ENCODE results near the gene HSPB9.
"Not testable (repeated sequence)": the region's sequence is repeated elsewhere in the genome, so short reads cannot be mapped to it uniquely, and the experiment has no call there.

Gene HSPB9

DNA sequence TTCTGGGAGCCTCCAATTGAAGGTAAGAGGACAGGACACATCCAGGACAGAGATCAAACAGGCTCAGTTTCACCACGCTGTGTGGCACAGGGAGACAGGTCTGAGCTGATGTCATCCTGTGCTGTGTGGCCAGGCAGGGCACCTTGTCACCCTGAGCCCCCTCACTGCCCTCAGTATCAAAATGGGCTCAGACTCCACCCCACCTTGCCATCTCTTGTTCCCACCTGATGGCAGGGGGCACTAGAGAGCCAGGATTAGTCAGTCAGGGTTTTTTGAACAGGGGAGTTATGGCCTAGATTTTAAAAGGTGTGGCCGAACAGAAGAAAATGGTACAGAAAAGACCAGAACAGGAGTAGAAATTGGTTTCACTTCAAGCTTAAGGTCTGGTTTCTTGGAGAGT is 4.1 kb upstream of the HSPB9 start:
- H3K4me3 ChIP-seq (ENCODE audit: low read depth, low read length) = no peak overlapping the region

DNA sequence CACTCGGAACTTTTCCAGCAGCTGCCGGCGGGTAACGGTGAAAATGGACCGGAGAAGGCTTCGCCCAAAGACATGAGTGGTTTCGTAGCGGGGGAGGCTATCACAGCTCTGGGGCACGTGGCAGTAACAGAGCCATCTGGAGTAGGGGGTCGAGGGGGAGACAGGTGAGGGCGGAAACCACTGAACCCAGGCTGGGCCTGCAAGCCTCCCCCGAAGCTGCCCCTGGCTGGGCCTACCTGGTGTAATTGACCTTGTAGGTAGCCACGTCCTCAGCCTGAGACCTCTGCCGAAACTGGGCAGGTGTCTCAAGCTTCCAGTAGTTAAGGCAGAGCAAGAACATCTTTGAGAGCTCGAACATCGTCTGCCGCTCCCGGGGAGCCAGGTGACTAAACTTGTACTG is 3.3 kb upstream of the HSPB9 start:
- H3K4me3 ChIP-seq (ENCODE audit: low read depth, low read length) = no peak overlapping the region

DNA sequence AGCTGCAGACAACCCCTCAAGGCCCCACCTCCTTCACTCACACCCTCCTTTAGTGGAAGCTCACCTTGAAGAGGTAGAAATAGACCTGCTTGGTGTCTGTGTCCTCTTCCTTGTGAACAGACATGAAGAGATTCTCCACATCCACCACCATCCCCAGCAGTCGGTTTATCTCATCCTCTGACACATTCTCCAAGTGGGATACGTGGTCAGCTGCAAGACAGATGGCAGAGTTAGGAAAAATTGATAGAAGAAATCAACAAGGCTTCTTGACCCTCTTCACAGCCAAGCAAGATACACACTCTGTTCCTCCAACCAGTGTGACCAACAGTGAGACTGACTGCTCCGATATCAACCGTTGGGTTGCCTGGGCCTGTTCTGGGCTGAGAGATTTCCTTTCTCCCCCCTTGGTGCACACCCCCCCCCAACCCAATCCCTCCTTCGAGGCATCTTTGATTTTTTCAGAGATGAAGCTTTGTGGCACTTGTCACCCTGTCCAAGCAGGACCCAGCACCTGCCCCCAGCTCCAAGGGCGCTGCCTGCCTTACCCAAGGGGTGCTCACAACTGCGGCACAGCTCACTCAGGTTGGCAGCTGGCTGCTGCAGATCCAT is 2.3 kb upstream of the HSPB9 start:
- peak overlapping the region; percentile 35 for H3K4me3 ChIP-seq (ENCODE audit: low read depth, low read length)

DNA sequence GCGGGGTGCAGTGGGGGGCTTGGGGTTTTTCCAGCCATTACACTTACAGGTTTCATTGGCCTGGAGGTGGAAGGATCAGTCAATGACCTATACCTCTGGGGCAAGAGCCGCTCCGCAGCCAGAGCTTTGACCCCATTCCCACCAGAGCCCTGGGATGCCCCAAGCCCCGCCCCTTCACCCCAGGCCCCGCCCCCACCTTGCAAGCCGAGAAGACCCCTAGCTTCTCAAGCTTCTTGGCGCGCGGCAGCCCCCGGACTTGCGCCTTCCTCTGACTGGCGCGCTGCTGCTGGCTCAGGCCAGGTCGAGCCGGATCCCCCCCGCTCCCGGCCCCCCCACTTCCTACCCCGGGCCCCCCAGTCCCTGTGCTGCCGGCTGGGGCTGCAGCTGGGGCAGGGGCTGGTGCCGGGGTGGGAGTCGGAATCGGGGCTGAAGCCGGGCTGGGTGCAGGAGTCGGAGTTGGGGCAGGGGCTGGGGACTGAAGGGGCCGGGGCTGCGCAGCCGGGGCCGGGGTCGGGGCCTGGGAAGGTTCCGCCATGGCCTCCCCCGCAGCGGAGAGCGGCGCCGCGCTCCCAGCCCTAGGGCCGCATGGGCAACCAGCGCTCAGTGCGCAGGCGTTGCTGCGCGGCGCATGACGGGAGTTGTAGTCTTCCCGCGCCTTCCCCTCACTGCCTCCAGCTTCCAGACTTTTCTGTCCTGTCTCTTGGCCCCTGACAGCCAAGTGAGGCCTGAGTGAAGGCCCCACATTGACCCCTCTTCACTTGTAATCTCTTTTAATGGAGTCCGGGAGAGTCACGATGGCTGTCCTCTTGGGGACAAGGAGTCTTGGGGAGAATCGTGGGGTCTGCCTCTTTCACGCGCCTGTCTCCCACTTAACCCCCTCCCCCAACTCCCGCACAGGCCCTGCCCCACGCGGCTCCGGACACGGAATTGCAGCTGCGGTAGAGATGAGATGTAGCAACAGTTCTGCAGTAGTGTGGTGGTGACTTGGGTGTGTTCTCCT is 1.5 kb upstream of the HSPB9 start, which contains the start of gene KAT2A:
Gene KAT2A, minus strand, starts transcription at position 598 of the 1,000 bp plus-strand sequence. Its CDS starts 63 bp downstream, at position 535.
- H3K4me3 ChIP-seq (ENCODE audit: low read depth, low read length) = peak within 1 kb of the TSS; percentile 43

DNA sequence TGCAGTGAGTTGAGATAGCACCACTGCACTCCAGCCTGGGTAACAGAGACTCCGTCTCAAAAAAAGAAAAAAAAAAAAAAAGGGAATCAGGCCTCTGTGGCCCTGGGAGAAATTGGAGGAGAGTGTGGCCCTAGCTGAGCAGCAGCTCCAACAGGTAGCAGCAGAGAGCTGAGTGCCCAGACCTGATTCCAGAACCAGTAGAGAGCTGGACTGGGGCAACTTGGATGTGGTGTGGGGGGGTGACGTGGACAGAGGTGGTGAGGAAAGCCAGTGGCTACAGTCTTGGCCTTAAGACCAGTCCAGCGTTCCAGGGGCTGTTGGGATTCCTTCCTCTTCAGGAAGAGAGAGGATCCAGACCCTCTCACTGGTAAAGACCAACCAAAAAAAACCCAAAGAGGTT is 1.7 kb downstream of the HSPB9 start:
- H3K4me3 ChIP-seq (ENCODE audit: low read depth, low read length) = no peak overlapping the region

DNA sequence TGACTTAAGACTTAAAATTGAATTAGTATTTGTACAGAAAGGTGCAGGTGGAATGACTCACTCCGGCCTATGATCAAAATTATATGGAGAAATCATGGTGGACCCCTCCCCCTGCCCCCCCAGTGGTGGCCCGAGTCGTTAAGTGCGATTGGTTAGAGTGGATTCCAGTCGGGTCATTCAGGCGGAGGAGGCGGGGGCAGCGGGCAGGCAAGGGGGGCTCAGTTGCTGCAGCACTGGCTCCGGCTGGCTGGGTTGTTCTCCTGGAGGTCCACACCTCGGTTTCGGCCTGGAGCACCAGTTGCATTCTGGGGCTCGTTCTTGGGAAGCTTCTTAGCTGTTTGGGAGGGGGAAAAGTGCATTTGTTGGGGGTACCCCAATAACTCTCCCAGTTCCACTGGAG is 3.0 kb downstream of the HSPB9 start:
- no peak overlapping the region for H3K4me3 ChIP-seq (ENCODE audit: low read depth, low read length)

DNA sequence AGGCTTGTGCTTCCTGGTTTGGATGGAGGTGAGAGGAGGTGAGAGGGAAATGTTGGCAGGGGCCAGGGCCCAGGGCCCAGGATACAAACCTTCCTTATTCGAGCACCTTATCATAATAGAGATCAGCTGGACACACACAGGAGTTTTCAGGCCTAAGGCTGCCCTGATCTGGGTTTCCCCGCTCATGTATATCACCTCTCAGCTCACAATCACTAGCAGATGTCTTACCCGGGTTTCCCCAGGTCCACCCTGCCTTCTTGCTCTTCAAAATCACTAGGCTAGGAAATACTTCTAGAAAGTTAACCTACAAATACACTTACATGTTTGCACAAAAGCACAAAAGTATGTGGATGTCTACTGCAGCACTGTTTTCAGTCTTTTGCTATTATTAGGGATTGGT is 4.2 kb downstream of the HSPB9 start:
- H3K4me3 ChIP-seq (ENCODE audit: low read depth, low read length) = no peak overlapping the region

DNA sequence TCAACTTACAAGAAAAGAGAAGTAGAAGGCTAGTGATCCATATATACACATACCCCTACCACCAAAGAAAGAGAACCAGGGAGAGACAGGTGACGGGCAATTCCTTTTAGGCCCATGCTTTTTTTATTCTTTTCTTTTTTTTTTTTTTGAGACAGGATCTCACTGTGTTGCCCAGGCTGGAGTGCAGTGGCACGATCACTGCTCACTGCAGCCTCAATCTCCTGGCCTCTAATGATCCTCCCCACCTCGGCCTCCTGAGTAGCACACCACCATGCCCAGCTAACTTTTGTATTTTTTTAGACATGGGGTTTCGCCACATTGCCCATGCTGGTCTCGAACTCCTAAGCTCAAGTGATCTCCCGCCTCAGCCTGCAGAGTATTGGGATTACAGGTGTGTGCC is 4.8 kb downstream of the HSPB9 start:
- H3K4me3 ChIP-seq (ENCODE audit: low read depth, low read length) = no peak overlapping the region

DNA sequence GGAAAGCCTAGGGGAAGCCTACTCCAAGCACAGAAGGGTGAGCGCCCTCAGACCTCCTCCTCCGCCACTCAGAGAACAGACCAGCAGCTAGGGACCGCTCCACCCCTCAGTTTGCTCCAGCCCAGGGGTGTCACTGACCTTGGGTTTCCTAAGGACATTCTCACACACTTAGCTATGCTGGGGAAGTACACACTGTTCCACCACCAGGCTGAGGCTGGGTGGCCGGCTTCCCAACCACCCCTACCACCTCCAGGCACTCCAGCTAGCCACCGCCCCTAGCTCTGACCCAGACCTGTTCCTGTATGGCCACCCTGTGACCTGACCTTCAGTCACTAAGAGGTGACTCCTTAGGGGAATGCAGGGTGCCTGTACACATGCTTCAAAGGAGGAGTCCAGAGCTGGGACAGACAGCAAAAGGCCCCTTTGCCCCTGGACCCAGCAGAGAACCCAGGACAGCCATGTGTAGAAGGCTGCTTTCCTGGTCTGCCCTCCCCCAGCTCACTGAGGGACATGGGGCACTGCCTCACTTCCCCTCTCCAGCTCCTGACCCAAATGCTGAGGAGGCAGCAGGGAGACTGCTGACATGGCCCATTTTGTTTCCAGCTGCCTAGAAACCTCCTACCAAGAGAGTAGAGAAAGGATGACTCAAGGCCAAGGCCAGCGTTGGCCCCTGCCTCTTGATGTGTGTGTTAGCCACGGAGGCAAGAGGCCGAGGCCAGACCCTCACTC is 6.7 kb downstream of the HSPB9 start:
- no peak overlapping the region for H3K4me3 ChIP-seq (ENCODE audit: low read depth, low read length)

DNA sequence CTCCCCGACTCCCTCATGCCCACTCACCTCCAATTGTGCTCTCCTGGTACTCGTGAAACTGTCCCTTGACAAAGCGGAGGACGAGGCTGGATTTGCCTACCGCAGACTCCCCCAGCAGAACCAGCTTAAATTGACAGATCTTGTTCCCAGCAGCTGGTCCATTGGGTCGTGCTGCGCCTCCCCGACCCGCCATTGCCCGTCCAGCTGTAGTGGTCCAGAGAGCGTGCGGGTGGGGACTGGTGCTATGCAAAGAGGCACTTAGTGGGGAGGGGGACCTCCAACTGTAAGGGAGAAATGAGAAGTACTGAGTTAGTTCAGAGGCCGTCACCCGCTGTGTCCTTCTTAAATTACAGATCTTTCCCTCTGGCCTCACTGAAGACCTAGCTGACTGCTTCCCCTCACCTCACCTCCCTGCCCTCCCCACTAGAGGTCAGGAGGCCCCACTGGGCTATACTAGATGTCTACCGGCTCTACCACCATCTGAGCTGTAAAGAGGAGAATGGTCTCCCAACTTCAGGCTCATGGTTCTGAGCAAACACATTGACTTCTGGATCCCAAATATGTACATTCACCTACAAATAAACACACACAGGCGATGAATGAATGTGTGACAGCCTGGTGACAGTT is 7.8 kb downstream of the HSPB9 start:
- H3K4me3 ChIP-seq (ENCODE audit: low read depth, low read length) = no peak overlapping the region

DNA sequence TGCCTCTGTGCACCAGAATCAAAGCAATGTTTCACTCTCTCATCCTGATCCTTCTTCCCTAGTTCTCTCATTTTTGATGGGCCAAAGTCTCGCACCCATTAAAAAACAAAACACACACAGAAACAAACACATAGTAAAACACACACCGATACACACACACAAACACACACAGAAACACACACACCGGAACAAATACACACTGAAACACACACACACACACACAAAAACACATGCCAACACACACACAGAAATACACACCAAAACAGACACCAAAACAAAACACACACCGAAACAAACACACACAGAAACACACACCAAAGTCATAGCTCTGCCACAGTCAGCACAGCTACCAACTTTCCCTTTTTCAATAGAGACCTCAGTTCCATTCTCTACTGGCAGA is 8.6 kb downstream of the HSPB9 start:
- H3K4me3 ChIP-seq (ENCODE audit: low read depth, low read length) = no peak overlapping the region

DNA sequence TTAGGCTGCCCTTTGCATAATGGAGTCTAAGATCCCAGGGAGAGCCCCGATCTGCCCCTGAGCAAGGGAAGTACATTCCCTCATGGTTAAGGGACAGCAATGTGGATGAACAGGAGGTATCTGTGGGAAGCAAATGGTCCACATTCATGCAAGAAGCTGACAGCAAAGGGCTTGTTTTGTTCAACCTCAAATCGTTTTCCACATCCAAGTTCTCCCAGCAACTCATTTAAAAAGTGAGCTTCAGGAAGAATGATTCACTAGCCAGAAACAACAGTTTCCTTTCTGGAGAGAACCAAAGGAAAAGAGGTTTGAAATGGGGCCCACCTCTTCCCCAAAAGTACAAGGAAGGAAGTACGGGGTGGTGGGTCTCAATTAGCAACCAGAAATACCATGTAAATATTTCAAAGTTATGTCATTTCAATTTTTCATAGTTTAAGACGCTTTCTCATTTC is 9.4 kb downstream of the HSPB9 start:
- no peak overlapping the region for H3K4me3 ChIP-seq (ENCODE audit: low read depth, low read length)

DNA sequence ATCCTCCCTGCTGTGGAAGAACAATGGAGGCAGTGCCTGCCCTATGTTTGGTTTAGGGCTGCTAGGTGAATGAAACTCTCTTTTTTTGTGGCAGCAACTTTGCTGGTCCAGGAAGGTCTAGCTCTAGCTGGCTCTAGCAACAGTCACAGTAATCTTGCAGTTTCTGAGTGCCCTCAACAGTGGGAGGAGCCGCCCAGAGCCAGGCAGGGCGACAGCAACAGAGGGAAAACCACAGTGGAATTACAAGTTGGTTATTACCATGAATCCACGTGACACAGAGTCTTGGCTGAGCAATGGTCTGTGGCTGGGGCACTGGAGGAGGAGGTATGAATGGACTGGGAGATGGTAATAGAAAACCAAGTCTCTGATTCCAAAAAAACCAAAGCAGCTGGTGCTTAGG is 10.3 kb downstream of the HSPB9 start:
- no peak overlapping the region for H3K4me3 ChIP-seq (ENCODE audit: low read depth, low read length)

DNA sequence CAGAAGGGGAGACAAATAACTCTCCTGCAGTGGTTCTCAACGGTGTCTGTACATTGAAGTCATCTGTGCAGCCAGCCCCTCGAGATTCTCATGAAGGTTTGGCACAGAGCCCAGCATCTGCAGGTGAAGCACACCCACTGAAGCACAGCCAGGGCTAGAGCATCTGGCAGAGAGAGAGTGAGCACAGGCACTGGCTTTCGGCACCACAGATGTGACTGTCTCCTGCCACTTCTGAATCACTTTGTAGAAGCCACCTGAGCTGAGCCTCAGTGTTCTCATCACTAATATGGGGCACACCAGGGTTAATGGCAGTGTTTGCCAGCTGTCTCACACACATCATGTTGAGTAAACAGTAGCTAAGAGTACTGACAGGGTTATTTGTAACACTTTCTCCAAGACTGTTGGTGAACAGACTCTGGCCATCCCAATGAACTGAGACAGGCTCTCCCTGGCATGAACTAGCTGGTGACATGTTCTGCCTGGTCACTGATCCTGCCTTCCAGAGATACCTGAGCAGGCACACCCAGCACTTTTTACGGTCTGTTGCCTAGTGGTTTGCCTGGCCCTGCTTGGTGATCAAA is 10.9 kb downstream of the HSPB9 start:
- no peak overlapping the region for H3K4me3 ChIP-seq (ENCODE audit: low read depth, low read length)

DNA sequence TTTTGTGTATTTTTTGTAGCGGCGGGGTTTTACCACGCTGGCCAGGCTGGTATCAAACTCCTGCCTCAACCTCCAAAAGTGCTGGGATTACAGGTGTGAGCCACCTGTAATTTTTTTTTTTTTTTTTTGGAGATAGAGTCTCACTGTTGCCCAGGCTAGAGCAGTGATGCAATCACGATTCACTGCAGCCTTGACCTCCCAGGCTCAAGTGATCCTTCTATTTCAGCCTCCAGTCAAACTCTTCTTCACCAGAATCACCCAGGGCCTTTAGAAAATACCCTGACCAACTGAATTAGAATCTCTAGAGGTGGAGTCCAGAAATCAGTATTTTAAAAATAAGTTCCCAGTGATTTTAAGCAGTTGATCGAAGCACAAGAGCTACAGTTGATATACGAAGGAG is 12.5 kb downstream of the HSPB9 start:
- no peak overlapping the region for H3K4me3 ChIP-seq (ENCODE audit: low read depth, low read length)

DNA sequence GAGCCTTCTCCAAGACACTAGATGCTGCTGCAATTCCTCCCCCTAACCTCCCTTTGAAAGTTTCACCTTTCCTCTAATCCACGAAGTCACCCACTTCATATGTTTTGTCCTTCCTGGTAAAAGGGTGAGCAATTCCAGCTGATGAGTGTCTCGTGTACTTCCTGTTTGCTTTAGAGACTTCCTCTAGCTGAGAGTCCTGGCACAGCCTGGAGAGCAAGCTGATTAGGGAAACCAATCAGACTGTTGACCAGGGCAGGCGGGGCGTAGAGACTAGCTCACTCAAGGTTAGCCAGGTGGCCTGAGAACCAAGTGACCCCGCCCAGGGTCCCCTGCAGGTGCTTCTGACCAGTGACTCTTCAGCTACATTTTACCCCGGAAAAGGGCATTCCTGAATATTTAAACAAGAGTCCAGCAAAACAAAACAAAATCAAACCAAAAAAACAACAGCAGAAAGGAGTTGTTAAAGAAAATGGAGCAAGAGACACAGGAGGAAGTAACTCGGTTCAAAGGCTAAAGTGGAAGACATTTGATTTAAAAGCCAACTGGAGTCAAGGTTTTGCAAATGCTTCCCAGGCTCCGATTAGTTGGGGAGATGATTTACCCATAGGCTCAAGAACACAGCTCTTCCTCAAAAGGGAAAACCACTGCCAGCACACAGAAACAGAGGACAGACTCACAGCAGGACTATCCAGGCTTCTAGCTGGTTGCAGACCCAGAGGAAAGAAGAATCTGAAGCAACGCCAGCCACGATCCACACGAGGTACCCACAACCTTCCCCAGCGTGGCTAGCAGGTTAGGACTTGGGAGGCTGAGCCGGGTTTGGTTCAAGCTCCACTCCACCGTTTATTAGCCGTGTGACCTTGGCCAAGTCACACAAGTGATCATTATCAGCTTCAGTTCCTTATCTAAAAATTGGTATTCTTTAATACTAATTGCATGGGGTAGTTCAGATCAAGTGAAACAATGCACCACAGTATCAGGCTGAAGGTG is 13.4 kb downstream of the HSPB9 start:
- H3K4me3 ChIP-seq (ENCODE audit: low read depth, low read length) = no peak overlapping the region

DNA sequence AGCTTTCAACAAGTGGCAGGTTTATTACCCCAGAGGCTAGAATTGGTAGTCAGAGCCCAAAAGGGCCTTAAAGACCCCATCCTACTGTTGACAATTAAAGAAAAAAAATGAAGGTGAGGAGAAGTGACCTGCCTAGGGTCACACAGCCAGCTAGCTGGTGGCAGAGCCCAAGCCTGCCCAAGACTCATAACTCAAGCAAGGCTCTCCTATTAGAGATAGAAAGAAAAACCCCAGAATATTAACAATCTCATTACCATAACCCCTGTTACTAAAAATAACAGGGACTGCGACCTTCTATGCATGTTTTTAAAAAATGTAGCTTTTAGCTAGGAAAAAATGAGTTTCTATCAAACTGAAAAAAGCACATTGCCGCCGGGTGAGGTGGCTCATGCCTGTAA is 14.0 kb downstream of the HSPB9 start:
- no peak overlapping the region for H3K4me3 ChIP-seq (ENCODE audit: low read depth, low read length)

DNA sequence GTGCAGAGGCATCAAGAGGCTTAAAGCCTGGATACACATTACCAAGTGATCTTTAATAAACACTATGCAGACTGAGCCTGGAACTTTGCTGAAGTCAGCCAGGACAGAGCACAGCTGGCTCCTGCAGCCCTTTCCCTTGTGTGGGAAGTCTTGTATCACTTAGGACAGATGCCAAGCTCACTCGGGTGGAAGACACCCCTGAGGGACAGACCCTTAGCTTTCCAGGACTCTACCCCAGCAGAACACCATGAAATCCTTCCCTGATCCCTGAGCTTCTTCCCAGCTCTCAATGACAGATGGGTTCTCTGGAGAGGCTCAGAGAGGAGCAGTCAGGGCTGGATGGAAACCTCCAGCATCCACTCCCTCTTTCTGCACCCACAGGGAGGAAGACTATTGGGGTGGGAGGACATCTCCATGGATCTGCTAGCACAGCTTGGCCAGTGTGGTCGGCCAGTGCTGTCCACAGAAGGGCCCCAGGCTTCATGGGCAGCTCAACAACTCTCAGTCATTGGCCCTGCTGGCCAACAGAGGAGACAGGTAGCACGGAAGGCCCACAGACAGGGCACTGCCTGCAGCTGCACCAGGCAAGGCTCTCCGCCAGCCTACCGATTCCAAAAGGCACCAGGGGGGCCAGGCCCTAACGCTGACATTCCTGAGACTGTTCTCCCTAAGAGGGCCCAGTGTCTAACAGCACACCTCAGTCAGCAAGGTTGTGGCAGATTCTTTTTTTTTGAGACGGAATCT is 16.3 kb downstream of the HSPB9 start:
- H3K4me3 ChIP-seq (ENCODE audit: low read depth, low read length) = no peak overlapping the region

DNA sequence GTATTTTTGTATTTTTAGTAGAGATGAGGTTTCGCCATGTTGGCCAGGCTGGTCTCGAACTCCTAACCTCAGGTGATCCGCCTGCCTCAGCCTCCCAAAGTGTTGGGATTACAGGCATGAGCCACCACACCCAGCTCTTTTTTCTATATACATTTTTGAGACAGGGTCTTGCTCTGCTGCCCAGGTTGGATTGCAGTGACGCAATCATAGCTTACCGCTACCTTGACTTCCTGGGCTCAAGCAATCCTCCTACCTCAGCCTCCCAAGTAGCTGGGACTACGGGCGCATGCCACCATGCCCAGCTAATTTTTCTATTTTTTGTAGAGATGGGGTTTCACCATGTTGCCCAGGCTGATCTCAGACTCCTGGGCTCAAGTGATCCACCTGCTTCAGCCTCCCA is 18.1 kb downstream of the HSPB9 start:
- H3K4me3 ChIP-seq (ENCODE audit: low read depth, low read length) = not testable (repeated sequence)
